LNCAP (cell line): ENCODE measurements around the gene ELMO1.

Experiments used
- TF ChIP-seq, protein P1 (sequence below): fragments of 450-650 bp; IDR thresholded peaks from 2 replicates; pipeline ENCODE4 v1.5.1; 2017; ENCODE audit warnings: mild to moderate bottlenecking

ELMO1 gene

DNA sequence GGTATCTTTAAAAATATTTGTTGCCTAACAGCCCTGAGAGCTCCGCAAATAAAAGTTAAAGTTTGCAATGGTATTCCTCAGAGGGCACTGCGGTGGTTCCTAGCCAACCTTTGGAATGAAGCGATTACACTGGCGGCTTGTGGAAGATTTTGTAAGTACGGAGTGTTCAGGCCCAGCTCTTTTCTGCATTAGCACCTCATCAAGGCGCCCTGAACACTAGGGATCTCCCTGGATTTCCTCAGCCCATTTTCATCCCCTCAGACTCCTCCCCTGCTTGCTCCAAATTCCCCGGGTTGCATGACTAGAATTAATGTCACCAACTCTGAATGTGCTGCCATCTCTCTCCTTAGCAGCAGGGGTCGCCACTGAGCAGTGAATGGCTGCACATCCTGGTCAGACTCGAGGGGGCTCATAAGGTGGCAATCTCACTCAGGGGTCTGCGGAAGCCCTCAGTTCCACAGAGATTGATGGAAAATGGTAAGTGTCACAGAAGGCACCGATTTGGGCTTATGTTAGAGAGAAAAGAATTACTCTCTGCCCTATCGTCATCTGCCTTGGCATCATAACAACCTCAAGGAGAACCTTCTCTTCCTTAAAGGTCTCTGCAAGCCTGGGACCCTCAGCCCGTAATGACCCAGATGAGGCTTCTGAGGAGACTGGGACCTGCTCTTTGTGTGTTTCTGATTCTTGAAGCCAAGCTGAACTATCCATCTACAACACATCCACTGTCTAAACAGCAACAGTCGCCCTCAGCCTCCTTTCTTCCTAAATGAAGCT is 461.5 kb downstream of the ELMO1 start:
- TF ChIP-seq, protein P1, sequence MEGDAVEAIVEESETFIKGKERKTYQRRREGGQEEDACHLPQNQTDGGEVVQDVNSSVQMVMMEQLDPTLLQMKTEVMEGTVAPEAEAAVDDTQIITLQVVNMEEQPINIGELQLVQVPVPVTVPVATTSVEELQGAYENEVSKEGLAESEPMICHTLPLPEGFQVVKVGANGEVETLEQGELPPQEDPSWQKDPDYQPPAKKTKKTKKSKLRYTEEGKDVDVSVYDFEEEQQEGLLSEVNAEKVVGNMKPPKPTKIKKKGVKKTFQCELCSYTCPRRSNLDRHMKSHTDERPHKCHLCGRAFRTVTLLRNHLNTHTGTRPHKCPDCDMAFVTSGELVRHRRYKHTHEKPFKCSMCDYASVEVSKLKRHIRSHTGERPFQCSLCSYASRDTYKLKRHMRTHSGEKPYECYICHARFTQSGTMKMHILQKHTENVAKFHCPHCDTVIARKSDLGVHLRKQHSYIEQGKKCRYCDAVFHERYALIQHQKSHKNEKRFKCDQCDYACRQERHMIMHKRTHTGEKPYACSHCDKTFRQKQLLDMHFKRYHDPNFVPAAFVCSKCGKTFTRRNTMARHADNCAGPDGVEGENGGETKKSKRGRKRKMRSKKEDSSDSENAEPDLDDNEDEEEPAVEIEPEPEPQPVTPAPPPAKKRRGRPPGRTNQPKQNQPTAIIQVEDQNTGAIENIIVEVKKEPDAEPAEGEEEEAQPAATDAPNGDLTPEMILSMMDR, result peak; percentile 92

DNA sequence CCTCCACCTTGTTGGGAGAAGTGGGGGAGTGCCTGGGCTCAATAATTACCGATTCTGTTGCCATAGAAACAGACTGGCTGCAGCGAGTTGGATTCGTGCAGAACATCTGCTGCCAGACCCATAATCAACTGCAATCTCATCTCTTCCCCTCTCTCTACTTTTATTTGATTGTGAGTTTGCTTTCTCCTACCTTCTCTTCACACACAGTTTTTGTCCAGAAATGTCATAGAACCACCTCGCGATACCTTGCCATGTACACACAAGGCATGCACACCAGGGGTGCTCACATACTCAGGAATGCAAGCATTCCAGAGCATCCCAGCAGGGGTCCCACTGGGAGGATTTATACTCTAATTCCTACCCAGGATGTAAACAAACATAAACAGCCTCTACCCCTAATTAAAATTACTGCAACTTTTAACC is 462.1 kb downstream of the ELMO1 start:
- TF ChIP-seq, protein P1, result no peak

DNA sequence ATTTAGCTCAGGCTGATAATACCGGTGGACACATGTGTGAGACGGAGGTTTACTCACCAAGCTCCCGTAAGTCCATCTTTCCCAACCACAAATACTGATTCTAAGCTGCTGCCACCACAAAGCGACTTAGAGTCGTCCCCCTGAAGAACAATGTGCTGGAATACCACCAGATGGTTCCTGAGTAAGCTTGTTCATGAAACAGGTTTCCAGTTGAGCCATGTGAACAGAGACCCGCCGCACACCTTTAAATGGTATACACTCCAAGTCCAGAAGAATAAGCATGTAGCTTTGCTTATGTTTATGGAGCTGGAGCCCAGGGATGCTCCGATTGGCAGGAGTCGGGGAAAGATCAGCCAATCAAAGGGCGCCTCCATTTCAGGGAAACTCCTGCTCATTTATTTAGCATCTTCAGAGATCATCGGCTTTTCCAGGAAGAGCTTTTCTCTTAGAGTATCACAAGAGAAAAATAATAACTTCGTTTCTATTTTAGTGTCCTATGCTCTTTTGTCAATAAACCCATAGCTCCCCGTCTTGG is 462.7 kb downstream of the ELMO1 start:
- TF ChIP-seq, protein P1, result no peak

- TF ChIP-seq, protein P1, result no peak
These were observed 463.3 kb downstream of the ELMO1 start for GRCh38 chr7:36985316-36985715.

- TF ChIP-seq, protein P1, result no peak
These were observed 463.9 kb downstream of the ELMO1 start for GRCh38 chr7:36984710-36985312.

DNA sequence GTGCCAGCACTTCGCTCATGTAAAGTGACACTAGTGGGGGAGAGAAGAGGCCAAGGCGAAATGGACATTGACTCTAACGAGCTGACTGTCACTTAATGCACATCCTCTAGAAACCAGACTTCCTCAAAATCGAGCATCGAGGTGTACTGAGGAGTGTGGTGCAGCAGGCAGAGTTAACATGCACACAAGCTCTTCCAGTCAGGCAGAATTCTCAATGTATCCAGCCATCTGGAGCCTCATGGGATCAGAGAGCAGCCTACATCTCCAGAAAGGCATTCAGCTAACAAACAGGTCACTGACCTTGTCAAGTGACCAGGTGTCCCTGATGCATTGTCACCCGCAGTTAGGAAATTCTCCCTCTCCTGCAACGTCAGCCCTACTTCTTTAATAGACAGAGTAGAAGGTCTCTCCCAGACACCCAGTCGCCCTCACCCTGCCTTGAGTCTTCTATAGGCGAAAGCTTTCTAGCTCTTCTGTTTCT is 464.6 kb downstream of the ELMO1 start:
- TF ChIP-seq, protein P1, result no peak

DNA sequence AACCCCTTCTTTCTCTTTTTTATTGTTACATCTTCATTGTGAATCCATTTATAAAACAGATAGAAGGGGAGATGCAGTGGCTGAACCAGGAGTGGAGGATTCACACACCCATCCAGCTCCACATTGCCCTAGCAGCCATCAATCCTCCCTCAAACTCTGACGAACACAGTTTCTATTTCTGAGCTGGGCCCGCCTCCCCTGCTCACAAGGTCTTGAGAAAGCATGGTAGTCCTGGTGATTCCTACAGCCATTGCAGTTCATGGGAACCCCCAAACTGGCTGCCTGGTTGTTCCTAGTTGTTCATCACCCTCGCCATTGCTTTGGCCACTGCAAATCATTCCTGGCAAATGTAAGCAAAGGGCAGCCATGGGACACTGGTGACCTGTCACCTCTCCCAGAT is 465.9 kb downstream of the ELMO1 start:
- TF ChIP-seq, protein P1, result no peak
